Purkinje cell (primary cell): ENCODE measurements around the gene SPRR2A. TPM values are rescaled to one million over a fixed set of nuclear protein-coding genes. Genes with fewer than 3 reads are reported as not detected.

Source experiments
- polyA plus RNA-seq: library from polyadenylated mRNA; unstranded; fragments of >200 nt; fragmentation: Nextera tagmentation; gene quantifications from 2 replicates; pipeline ENCODE4 v1.2.1, GENCODE V29; 2014

SPRR2A gene
- polyA plus RNA-seq = not detected in 2 replicates

DNA sequence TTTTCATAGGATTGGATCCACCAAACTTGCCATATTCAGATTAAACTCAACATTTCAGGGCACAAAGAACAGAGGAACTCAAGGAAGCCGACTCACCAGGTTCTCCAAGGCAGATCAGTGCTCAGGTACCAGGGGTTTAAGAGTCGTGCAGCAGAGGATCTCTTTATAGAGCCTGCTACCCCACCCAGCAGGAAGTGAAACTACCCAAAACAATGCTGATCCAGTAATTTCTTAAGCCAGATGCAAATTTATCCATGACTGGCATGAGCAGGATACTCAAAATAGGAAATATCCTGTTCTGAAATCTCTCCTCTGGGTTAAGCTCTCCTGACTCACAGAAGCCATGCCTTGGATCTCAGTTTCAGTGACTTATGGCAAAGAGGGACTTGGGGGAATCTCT lies at the start of gene SPRR2A:
SPRR2A (minus strand) TSS at position 138 of the 400 bp plus-strand sequence. CDS start 777 bp downstream, outside the sequence.

DNA sequence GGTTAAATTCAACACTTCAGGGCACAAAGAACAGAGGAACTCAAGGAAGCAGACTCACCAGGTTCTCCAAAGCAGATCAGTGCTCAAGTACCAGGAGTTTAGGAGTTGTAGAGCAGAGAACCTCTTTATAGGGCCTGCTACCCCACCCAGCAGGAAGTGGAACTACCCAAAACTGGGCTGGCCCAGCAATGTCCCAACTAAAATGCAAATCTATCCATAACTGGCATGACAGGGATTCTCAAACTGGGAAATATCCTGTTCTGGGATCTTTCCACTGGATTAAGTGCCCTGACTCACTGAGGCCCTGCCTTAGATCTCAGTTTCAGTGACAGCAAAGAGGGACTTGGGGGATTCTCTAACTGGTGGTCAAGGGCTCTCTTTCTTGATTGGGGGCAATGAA lies 37.1 kb upstream of the SPRR2A start, which contains the start of gene SPRR2E:
SPRR2E (minus strand) TSS at position 101 of the 400 bp plus-strand sequence. CDS start 775 bp downstream, outside the sequence.

DNA sequence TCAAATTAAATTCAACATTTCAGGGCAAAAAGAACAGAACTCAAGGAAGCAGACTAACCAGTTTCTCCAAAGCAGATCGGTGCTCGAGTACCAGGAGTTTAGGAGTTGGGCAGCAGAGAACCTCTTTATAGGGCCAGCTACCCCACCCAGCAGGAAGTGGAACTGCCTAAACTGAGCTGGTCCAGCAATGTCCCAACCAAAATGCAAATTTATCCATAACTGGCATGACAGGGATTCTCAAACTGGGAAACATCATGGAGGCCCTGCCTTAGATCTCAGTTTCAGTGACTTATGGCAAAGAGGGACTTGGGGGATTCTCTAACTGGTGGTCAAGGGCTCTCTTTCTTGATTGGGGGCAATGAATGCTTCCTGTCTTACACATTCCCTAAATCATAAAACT lies 14.2 kb upstream of the SPRR2A start, which contains the start of gene SPRR2B:
SPRR2B (minus strand) TSS at position 101 of the 400 bp plus-strand sequence. CDS start 772 bp downstream, outside the sequence.

DNA sequence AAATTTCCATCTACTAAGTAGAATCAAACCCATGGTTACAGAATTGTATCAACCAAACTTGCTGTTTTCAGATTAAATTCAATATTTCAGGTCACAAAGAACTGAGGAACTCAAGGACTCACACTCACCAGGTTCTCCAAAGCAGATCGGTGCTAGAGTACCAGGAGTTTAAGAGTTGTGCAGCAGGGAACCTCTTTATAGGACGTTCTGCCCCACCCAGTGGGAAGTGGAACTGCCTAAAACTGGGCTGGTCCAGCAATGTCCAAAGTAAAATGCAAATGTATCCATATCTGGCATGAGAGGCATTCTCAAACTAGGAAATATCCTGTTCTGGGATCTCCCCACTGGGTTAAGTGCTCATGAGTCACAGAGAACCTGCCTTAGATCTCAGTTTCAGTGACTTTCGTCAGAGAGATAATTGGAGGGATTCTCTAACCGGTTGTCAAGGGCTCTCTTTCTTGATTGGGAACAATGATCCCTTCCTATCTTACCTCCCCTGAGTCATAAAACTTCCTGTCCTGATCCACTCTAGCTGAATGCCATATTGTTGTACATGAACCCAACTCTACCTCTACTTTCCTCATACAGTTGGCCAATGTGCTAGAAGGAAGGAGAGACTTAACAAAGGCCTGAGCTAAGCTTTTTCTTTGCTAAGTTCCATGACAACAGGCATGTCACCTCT lies 16.2 kb downstream of the SPRR2A start, which contains the start of gene SPRR2D:
SPRR2D (minus strand) TSS at position 171 of the 682 bp plus-strand sequence. CDS start 774 bp downstream, outside the sequence.

DNA sequence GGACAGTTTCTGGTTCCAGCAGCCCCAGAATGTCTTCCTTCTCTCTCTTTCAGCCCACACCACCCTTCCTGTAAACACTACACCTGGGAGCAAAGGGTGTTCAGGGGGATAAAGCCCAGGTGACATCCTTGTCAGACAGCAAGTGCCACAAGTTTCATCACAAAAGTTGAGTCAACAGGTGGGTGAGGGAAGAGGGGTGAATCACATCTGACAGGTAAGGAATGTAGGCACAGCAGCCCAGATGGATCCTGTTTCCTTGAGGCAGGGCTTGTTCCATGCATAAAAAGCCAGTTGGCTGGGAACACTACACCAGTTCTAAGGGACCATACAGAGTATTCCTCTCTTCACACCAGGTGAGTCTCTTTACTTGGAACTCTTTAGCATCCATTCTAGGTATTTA lies 26.4 kb downstream of the SPRR2A start, which contains the start of gene SPRR1B:
SPRR1B (plus strand) TSS at position 309 of the 400 bp plus-strand sequence. CDS start 1,143 bp downstream, outside the sequence.

Other genes starting within 250 kb of the SPRR2A start
- gene LCE1B, start 245.5 kb downstream of the SPRR2A start, polyA plus RNA-seq = not detected in 2 replicates
- gene LCE1A, start 230.0 kb downstream of the SPRR2A start, polyA plus RNA-seq = not detected in 2 replicates
- gene LCE6A, start 214.7 kb downstream of the SPRR2A start, polyA plus RNA-seq = not detected in 2 replicates
- gene LCE7A, start 197.5 kb downstream of the SPRR2A start, polyA plus RNA-seq = not detected in 2 replicates
- not detected in 2 replicates for gene SMCP, start 179.2 kb downstream of the SPRR2A start, polyA plus RNA-seq
- gene IVL, start 149.0 kb downstream of the SPRR2A start, polyA plus RNA-seq = not detected in 2 replicates
- not detected in 2 replicates for gene SPRR5, start 110.3 kb downstream of the SPRR2A start, polyA plus RNA-seq
- not detected in 2 replicates for gene SPRR4, start 86.9 kb downstream of the SPRR2A start, polyA plus RNA-seq
- 1.3 TPM in 1 of 2 replicates, not detected in the other for gene SPRR1A, start 73.4 kb downstream of the SPRR2A start, polyA plus RNA-seq
- not detected in 2 replicates for gene SPRR3, start 55.8 kb downstream of the SPRR2A start, polyA plus RNA-seq
- gene SPRR1B, start 26.3 kb downstream of the SPRR2A start, polyA plus RNA-seq = not detected in 2 replicates
- not detected in 2 replicates for gene SPRR2D, start 16.4 kb downstream of the SPRR2A start, polyA plus RNA-seq
- not detected in 2 replicates for gene SPRR2B, start 14.1 kb upstream of the SPRR2A start, polyA plus RNA-seq
- gene SPRR2E, start 37.0 kb upstream of the SPRR2A start, polyA plus RNA-seq = not detected in 2 replicates
- gene SPRR2F, start 56.0 kb upstream of the SPRR2A start, polyA plus RNA-seq = not detected in 2 replicates
- not detected in 2 replicates for gene SPRR2G, start 93.4 kb upstream of the SPRR2A start, polyA plus RNA-seq
- gene LELP1, start 145.9 kb upstream of the SPRR2A start, polyA plus RNA-seq = not detected in 2 replicates
- gene PRR9, start 160.1 kb upstream of the SPRR2A start, polyA plus RNA-seq = not detected in 2 replicates
- gene LORICRIN, start 202.2 kb upstream of the SPRR2A start, polyA plus RNA-seq = not detected in 2 replicates